HG03175 (cell line): ENCODE data around the gene RAG2.

Source experiments
- ATAC-seq: cut with Tn5 transposase; IDR thresholded peaks from one replicate; pipeline ENCODE4 v1.9.1; 2021; ENCODE audit warnings: mild to moderate bottlenecking, moderate library complexity; ENCODE audit not compliant: unreplicated experiment

The RAG2 gene

GRCh38 chr11:36601155-36601554 lies 3.1 kb upstream of the RAG2 start:
- ATAC-seq: no peak

DNA sequence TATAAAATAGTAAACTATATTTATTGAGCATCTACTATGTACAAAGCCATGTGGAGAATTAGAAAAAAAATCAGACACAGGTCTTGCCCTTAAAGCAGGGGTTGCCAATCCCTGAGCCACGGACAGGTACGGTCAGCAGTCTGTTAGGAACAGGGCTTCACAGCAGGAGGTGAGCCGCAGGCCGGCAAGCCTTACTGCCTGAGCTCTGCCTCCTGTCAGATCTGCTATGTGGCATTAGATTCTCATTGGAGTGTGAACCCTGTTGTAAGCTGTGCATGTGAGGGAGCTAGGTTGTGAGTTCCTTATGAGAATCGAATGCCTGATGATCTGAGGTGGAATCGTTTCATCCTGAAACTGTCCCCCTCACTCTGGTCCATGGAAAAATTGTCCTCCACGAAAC lies 2.1 kb upstream of the RAG2 start:
- no peak for ATAC-seq

DNA sequence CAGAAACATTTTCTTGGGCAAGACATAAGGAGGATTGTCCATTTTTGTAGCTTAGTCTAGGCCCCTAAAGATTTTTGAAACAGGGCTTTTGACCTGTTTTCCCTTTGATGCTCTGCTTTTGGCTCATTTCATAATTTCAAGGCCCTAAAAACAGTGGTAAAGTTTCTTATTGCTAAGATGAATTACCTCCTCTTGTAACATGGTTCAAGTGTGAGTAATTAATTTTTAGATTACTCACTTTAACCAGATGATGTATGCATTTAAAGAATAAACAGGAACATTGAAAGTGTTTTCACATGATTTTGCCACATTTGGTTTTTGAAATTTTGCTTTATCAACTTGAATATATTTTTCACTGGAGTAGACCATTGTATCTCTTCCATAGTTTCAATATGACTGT lies 1.2 kb downstream of the RAG2 start:
- no peak for ATAC-seq

DNA sequence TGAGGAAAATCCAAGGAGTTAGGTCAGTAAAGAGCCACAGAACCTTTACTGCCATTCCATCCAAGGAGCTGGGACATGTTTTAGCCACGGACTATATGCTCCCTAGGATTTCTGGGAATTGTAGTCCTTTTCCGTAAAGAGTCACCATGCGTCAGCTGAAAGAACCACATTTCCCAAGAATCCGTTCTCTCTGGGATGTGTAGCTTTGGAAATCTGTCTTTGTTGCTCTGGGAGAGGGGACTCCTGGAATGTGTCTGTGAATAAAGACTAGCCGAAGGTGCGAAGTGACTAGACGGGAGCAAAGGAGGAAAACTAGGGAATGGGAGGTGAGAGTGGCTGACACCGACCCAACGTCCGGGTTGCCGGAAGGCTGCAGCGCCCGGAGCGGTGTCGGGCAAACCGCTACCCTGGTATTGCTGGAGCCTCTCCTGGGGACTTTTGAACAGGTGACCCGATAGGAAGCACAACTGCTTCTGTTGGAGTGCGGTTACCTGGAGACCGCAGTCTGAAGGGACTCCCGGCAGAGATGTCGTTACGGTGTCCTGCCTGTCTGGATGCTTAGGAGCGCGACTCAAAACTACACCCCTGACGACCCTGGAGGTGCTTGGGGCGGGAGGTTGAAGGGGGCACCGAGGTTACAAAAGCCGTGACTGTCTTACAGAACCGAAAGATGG lies 3.6 kb downstream of the RAG2 start, which contains the start of gene IFTAP:
Gene IFTAP (plus strand): TSS at position 187 of the 674 bp plus-strand sequence. CDS start 15,602 bp downstream, outside the sequence.
- peak; percentile 67 for ATAC-seq

- no peak for ATAC-seq
These were observed 6.6 kb downstream of the RAG2 start for GRCh38 chr11:36591433-36591832.

DNA sequence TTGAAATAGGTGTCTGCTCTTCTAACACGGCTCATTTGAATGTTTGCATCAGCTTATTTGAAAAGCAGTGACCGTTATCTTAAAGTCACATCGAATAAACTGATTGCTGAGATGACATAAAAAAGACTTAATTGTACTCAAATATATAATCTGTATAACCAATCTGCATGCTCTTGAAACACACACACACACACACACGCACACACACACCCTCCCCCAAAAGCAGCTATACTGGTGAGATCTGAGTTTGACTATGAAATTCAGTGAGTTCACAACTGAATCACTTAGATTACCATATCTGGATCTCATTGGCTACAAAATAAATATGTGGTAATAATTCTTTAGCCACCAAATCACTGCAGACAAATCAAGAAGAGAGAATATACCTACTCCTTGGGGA lies 7.5 kb downstream of the RAG2 start:
- ATAC-seq: no peak

DNA sequence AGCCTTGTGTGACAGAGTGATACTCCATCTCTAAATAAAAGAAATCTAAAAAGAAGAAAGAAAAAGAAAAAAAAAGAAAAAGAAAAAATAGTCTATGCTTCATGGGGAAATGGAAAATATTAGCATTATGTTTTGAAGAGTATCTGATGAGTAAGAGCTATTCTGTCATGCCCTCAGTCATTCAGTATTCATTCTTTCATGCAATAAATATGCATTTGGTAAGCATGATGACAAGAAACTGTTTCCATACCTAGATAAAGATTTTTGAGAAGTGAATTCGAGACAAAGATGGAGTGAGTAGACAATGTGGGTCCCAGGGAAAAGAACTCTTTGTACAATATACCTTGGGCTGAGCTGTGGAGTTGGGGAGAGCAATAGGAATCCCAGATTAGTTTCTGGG lies 9.9 kb downstream of the RAG2 start:
- no peak for ATAC-seq

DNA sequence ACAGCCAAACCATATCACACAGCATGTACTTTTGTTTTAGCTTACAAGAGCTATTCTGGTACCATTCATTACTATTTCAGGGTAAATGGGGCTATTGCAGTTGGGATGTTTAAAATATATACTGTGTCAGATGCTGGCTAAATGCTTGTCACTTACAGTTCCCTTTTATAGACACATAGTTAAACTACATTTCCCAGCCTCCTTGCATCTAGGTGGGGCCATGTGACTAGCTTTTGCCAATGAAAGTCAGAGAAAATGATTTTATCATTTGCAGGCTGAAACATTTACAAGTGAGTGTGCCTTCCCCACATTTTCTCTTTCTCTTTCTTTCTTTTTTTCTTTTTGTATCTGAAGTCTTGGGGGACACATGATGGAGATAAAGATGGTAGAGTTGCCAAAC lies 11.5 kb downstream of the RAG2 start:
- peak; percentile 59 for ATAC-seq

- no peak for ATAC-seq
These were observed 14.4 kb downstream of the RAG2 start for GRCh38 chr11:36583667-36584066.

GRCh38 chr11:36581536-36581935 lies 16.5 kb downstream of the RAG2 start:
- ATAC-seq: no peak

DNA sequence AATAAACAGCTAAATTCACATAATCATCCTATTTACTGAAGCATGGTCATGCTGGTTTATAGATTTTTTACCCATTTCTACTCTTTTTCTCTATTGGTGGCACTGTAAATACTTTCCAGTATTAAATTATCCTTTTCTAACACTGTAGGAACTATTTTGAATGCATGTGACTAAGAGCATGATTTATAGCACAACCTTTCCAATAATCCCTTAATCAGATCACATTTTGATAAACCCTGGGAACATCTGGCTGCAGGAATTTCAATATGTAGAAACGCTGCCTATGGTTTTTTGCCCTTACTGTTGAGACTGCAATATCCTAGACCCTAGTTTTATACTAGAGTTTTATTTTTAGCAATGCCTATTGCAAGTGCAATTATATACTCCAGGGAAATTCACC lies 19.6 kb downstream of the RAG2 start:
- no peak for ATAC-seq

- no peak for ATAC-seq
These were observed 20.2 kb downstream of the RAG2 start for GRCh38 chr11:36577859-36578258.

- no peak for ATAC-seq
These were observed 20.7 kb downstream of the RAG2 start for GRCh38 chr11:36577373-36577772.

DNA sequence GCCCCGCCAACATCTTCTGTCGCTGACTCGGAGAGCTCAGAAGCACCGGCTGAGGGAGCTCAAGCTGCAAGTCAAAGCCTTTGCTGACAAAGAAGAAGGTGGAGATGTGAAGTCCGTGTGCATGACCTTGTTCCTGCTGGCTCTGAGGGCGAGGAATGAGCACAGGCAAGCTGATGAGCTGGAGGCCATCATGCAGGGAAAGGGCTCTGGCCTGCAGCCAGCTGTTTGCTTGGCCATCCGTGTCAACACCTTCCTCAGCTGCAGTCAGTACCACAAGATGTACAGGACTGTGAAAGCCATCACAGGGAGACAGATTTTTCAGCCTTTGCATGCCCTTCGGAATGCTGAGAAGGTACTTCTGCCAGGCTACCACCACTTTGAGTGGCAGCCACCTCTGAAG lies 23.6 kb downstream of the RAG2 start:
- ATAC-seq: no peak

DNA sequence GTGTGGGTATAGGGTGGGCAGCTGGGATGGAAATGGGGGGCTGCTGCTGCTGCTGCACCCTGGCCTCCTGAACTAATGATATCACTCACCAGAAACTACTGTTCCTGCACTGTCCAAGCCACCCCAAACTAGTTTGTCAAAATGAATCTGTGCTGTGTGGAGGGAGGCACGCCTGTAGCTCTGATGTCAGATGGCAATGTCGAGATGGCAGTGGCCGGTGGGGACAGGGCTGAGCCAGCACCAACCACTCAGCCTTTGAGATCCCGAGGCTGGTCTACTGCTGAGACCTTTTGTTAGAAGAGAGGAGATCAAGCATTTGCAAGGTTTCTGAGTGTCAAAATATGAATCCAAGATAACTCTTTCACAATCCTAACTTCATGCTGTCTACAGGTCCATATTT lies 28.9 kb downstream of the RAG2 start:
- ATAC-seq: no peak

DNA sequence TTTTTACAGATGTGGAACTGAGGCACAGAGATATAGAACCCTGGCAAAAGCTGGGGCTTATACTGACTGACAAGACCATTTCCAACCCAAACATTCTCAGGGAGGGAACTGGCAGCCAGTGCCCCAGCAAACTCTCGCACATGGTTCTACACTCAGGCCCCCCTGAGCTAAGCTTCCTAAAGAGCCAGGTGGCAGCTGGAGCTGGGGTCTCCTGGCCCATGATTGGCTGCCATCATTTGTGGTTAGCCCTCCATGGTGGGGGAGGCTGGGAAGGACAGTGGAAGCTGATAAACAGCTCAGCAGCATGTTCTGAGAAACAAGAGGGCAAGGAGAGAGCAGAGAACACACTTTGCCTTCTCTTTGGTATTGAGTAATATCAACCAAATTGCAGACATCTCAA lies 30.3 kb downstream of the RAG2 start, which contains the start of gene RAG1:
Gene RAG1 (plus strand): TSS at position 314 of the 400 bp plus-strand sequence. CDS start 5,298 bp downstream, outside the sequence.
- no peak for ATAC-seq

DNA sequence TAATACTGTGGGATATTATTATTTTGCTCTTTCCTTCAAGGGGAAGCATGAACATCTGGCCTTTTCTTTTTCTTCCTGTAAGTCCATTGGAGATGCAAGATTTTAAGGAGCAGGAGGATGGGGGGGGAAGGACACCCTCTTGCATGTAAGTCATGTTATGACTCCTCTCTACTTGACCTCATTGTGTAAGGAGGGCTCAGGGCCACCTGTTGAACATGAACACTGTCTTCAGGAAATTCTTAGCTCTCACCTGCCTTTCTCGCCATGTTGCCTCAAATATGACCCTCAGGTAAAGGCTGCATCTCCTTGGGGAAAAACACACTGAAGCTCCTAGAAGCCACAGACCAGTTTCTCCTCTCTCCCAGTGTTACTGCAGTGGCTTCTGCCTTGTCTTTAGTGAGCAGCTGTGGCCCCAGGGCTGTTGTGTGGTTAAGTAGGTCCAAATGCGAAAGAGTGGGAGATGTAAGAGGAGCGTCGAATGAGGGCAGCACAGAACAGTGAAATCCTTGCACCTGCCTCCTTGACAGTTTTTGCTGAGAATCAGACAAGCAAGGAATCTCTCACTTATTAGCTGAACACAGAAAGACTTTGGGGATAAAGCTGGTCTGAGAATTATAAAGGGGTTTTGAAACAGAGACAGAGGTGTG lies 31.5 kb downstream of the RAG2 start:
- ATAC-seq: no peak

- ATAC-seq: no peak
These were observed 32.9 kb downstream of the RAG2 start for GRCh38 chr11:36565031-36565610.

DNA sequence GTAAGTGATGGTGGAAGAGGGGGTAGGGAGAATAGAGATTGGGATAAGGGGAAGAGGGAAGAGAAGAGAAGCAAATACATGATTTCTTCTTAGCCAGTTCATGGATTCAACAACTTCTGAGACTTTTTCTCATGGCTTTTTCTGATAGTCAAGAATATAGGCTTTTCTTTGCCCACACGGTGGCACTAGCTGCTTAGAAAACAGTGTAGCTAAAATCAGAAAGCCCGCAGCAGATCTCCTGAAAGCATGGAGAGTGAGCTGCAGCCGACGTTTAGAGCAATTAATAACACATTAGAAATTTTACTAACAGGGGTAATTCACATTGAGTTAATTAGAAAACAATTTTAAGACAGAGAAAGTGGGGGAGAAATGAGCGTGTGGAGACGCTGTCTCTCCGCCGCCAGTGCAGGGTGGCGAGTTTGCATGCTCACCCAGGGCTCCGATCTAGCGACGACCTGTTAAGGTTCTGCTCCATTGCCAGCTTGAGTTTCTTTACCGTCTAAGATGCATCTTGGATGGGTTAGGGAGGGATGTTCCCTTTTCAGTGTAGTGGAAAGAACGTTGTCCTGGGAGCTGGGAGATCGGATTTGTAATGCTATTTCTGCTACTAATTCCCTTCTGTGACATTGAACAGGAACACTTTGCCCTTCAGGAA lies 33.5 kb downstream of the RAG2 start:
- ATAC-seq: peak; percentile 72

DNA sequence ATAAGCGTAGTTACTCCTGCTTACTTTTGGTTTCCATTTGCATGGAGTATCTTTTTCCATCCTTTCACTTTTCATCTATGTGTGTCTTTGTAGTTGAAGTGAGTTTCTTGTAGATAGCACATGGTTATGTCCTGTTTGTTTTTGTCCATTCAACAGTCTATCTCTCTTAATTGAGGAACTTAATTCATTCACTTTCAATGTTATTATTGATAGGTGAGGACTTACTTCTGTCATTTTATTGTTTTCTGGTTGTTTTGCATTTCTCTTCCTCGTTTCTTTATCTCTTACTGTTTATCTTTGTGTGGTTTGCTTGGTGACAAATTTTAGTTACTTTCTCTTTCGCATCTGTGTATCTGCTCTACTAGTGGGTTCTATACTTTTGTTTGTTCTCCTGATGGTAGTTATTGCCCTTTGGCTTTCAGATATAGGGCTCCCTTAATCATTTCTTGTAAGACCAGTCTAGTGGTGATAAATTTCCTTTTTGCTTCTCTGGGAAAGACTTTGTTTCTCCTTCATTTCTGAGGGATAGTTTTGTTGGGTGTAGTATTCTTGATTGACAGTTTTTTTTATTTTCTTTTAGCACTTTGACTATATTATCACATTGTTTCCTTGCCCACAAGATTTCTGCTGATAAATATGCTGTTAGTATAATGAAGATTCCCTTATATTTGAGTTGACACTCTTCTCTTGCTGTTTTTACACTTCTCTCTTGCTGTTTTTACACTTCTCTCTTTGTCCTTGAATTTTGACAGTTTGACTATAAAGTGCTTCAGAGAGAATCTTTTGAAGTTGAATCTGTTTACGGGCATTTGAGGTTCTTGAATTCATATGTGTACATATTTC lies 39.2 kb downstream of the RAG2 start:
- ATAC-seq: peak; percentile 91

- ATAC-seq: no peak
These were observed 40.0 kb downstream of the RAG2 start for GRCh38 chr11:36557991-36558390.
